HK-2 (cell line): Measurements from ENCODE around the gene CCDC85B.
"Not testable (repeated sequence)": the region's sequence is repeated elsewhere in the genome, so short reads cannot be mapped to it uniquely, and the experiment has no call there.

Source experiments
- DNase-seq: peaks from one replicate; pipeline ENCODE4 v3.0.0-alpha.2; 2018; ENCODE audit not compliant: unreplicated experiment

Gene CCDC85B

DNA sequence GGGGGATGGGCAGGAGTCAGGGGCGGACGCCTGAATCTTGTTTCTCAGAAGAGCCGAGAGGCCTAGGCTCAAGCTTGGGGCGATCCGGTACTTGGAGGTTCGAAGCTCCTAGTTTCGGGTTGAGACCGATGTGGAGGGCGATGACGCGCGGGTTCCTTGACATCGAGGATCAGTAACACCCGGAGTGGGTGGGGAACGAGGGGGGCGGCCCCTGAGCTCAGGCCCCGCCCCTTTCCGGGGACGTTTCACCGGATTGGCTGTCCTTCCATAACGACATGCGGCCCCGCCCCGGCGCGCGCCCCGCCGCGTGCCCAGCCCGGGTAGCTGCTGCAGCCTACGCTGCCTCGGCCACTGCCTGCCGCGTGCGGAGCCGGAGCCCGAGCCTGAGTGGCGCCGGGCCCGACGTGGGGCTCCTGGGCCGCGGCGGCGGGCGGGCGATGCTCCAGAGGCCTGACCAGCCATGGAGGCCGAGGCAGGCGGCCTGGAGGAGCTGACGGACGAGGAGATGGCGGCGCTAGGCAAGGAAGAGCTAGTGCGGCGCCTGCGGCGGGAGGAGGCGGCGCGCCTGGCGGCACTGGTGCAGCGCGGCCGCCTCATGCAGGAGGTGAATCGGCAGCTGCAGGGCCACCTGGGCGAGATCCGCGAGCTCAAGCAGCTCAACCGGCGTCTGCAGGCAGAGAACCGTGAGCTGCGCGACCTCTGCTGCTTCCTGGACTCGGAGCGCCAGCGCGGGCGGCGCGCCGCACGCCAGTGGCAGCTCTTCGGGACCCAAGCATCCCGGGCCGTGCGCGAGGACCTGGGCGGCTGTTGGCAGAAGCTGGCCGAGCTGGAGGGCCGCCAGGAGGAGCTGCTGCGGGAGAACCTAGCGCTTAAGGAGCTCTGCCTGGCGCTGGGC, at the start of gene CCDC85B:
Gene CCDC85B, plus strand, starts transcription at position 350 of the 895 bp plus-strand sequence. Its CDS starts 111 bp downstream, at position 461.
- DNase-seq: peak; percentile 92

- DNase-seq: no peak
Measured at GRCh38 chr11:65842144-65842543, 48.3 kb upstream of the CCDC85B start.

DNA sequence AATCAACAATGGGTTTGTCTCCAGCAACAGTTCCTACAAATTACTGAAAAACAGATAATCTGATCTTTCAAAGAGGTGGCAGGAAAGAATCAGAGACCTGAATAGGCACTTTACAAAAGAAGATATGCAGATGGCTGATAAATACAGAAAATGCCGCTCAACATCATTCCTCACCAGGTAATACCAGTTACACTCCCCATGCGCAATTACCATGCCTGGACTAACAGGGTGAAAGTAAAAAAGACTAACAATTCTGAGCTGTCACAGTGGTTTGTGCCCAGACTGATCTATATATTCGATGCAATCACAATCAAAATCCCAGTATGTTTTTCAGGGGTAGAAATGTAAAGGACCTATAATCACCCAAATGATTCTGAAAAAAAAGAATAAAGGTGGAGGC, 46.7 kb upstream of the CCDC85B start:
- no peak for DNase-seq

DNA sequence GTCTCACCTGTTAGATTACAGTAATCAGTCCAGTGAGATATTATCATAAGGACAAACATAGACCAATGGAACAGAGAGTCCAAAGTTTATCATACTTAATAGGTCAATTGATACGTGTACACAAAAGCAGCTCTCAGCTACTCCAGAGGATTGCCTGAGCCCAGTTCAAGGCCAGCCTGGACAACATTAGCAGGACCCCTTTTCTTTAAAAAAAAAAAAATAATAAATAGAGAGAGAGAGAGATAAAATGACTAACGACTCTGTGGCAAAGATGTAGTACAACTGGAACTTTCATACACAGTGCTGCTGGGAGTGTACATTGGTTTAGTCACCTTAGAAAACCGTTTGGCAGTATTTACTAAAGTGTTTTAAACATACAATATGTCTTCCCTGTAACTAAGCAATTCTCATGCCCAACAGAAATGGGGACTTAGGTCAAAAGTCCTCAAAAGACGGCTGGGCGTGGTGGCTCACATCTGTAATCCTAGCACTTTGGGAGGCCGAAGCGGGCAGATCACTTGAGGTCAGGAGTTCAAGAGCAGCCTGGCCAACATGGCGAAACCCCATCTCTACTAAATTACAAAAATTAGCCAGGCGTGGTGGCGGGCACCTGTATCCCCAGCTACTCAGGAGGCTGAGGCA, 46.1 kb upstream of the CCDC85B start:
- no peak for DNase-seq

DNA sequence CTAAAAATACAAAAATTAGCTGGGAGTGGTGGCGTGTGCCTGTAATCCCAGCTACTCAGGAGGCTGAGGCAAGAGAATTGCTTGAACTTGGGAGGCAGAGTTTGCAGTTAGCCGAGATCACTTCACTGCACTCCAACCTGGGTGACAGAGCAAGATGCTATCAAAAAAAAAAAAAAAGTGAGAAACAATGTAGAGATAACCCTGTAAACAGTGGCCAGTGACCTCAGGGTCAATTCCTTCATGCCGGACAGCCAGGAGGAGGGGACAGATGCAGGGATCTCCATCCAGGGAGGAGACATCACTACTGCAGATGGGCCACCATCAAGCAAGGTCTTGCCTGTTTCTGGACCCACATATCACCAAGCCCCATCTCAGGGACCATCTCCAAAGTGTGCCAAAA, 42.7 kb upstream of the CCDC85B start:
- DNase-seq: no peak

- DNase-seq: not testable (repeated sequence)
Measured at GRCh38 chr11:65848693-65849092, 41.8 kb upstream of the CCDC85B start.

- no peak for DNase-seq
Measured at GRCh38 chr11:65849366-65849765, 41.1 kb upstream of the CCDC85B start.

GRCh38 chr11:65849771-65850216, 40.7 kb upstream of the CCDC85B start:
- no peak for DNase-seq

DNA sequence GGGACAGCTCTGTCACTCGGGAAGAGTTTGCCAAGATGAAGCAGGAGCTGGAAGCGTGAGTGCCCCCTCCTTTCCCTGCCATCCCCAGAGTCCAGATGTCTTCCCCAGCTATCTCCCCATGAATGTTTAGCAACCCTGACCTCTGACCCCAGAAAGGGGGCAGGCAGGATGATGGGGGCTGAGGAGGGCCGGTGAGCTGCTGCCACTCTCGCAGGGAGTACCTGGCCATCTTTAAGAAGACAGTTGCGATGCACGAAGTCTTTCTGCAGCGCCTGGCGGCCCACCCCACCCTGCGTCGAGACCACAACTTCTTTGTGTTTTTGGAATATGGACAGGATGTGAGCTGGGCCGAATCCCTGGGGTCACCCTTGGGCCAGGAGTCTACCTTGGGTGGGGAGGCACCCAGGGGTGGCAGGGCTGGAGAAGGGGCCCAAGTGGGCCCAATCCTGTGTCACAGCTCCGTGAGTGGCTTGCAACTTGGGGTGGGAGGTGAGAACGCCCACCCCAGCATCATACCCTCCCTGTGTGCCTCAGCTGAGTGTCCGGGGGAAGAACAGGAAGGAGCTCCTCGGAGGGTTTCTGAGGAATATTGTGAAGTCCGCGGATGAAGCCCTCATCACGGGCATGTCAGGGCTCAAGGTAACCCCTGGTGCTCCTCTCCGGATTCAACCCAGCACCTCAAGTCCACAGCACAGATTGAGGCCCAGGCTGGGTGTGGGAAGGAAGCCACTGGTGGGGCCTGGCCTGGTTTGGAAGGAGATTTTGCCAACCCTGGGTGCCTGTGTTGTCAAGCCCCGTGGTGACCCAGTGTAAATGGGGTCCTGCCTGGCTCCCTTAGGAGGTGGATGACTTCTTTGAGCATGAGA, 40.0 kb upstream of the CCDC85B start:
- no peak for DNase-seq

GRCh38 chr11:65851083-65851579, 39.3 kb upstream of the CCDC85B start:
- DNase-seq: no peak

GRCh38 chr11:65851811-65852507, 38.5 kb upstream of the CCDC85B start:
- no peak for DNase-seq

DNA sequence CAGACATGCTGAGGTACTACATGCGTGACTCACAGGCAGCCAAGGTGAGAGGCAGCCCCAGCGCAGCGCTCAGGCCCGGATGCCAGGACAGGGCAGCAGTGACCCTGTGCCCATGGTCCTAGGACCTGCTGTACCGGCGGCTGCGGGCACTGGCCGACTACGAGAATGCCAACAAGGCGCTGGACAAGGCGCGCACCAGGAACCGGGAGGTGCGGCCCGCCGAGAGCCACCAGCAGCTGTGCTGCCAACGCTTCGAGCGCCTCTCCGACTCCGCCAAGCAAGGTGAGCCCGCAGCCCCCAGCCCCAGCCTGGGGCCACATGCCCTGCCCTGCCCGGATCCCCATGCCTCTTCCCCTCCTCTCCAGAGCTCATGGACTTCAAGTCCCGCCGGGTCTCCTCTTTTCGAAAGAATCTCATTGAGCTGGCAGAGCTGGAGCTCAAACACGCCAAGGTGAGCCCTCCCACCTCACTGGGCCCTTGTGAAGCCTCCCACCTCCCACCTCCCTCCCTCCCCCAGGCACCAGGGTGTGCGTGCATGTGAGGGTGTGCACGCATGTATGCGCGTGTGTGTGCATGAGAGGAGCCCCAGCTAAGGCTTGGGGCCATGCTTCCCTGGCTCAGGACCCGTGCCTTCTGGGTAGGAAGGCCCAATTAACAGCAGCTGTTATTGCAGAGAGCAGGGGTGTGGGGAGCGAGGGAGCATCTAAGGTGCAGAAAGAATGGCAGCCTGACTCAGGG, 37.8 kb upstream of the CCDC85B start:
- no peak for DNase-seq

DNA sequence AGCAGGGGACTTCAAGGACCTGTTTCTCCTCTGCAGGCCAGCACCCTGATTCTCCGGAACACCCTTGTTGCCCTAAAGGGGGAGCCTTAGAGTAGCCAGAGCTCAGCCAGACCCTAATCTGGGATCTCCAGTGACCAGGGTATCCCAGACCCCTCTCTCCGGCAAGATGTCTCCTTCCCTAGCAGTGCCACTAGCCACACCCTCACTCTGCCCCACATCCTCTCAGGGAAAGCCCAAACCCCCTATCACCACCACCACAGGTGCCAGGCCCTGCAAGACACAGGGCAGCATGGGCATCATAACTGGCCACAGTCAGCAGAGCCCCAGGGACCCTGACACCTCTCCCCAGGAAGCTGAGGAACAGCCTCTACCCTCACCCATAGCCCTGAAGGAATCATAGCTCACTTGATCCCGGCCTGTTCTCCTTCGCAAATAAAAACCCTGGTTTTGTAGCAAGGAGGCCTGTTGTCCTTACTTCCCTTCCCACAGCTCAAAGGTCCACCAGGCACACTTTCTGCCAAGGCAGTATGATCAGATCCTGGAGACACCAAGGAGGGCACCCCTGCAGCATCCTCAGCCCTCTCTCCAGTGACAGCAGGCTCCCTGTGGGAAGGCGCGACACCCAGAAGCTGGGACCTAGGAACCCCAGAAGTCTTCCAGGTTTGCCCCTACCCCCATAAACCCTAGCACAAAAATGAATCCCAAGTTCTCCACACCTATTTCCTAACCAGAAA, 37.1 kb upstream of the CCDC85B start:
- DNase-seq: no peak

DNA sequence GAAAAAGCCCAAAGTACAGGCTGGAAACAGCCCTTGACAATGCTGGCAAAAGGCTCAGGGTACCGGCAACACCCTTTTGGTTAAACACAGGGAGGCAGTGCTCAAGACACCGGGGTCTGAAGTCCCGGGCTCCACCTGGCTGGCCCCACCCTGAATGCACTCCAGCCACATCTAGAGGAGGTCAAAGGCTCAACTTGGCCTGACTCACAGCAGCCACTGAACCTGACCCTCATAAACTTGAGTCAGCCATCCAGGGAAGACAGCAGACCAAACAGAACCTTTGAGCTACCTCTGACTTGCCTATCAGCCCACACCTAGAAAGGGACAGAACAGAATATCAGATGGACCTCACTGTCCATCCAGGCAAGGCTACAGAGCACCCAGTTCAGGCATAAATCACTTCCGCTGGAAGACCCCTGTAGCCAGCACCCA, 36.3 kb upstream of the CCDC85B start:
- DNase-seq: no peak

- no peak for DNase-seq
Measured at GRCh38 chr11:65854852-65855837, 35.3 kb upstream of the CCDC85B start.

DNA sequence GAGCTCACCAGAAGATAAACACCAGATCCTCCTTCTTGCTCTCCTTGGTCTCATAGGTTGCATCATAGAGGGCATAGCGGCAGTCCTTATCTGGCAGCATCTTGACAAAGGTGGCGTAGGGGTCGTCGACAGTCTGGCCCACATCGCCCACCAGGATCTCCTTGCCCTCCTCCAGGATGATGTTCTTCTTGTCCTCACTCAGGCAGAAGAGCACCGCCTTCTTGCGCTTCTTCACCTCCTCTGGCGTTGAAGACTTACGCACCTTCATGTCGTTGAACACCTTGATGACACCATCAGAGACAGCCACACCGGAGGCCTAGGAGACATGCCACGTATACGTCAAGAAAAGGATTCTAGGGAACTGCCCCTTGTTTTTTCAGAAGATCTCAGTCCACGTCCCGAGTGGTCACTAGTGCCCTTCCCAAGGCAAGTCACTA, 34.5 kb upstream of the CCDC85B start:
- no peak for DNase-seq

DNA sequence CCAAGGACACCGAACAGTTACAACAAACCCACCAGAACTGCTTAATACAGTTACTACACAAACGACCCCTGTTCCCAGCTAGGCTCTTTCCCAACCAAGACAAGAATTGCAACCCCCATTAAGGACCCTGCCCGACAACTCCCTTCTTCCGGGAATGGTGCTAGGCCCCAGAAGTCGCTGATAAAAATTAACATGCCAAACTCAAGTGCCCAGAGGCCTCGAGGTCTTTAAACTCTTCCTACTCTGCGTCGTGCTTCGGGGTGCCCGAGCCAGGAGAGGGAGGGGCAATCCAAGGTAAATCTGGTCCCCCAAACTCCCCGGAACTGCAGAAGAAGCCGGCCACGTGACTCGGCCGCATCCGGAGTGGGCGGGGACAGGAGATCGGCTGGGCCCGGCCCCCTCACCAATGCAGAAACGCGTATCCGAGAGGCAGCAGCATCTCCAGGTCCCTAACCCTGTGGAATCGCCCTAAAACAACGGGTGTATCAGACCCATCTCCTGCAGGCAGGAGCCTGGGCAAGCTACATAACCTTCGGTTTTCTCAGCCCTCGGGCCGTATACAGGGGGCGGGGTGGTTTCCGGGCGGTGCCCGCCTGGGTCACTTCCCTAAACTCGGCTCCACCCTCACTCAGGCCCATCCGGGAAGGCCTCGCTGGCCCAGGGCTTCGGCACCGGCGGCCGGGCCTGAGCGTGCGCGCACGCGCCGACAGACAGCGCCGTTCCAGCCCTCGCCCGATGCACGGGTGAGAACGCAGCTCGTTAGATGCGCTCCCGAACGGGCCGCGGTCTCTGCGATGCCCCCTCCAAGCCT, 33.6 kb upstream of the CCDC85B start:
- peak; percentile 54 for DNase-seq

DNA sequence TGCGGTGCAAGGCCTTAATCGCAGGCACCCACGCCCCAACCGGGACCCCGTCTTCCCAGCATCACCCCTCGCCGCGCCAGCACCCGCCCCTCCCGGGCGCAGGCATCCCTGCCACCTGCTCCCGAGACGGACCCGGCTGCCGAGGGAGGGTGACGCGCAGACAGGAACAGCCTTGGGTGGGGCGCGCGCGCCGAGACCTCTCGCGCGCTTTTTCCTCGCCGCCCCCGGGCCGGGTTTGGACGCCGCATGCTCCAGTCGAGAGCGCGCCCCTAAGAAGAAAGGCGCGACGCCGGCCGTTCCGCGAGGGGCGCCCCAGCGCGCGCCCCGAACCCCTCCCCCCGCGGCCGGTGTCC, 33.0 kb upstream of the CCDC85B start:
- DNase-seq: no peak
